KOPT-K1 (cell line): Measurements from ENCODE around the gene NACC2.
A peak's percentile ranks its signal among the peaks of the same experiment; 100 is the strongest.

ENCODE experiments used
- H3K27ac ChIP-seq: fragments of 200-600 bp; sonication (generic); 2 replicates; pipeline ENCODE4 v1.5.1; 2016; ENCODE audit warnings: antibody characterized with exemption, mild to moderate bottlenecking, low read depth, low read length; ENCODE audit not compliant: poor library complexity, severe bottlenecking
- H3K36me3 ChIP-seq: fragments of 200-600 bp; sonication (generic); 2 replicates; pipeline ENCODE4 v1.5.1; 2017; ENCODE audit warnings: antibody characterized with exemption, mild to moderate bottlenecking, low read length, moderate library complexity; ENCODE audit not compliant: insufficient read depth
- H3K9me3 ChIP-seq: fragments of 200-600 bp; sonication (generic); 2 replicates; pipeline ENCODE4 v1.5.1; 2017; ENCODE audit warnings: antibody characterized with exemption, low read length, mild to moderate bottlenecking; ENCODE audit not compliant: insufficient read depth, poor library complexity, severe bottlenecking

Gene NACC2

DNA sequence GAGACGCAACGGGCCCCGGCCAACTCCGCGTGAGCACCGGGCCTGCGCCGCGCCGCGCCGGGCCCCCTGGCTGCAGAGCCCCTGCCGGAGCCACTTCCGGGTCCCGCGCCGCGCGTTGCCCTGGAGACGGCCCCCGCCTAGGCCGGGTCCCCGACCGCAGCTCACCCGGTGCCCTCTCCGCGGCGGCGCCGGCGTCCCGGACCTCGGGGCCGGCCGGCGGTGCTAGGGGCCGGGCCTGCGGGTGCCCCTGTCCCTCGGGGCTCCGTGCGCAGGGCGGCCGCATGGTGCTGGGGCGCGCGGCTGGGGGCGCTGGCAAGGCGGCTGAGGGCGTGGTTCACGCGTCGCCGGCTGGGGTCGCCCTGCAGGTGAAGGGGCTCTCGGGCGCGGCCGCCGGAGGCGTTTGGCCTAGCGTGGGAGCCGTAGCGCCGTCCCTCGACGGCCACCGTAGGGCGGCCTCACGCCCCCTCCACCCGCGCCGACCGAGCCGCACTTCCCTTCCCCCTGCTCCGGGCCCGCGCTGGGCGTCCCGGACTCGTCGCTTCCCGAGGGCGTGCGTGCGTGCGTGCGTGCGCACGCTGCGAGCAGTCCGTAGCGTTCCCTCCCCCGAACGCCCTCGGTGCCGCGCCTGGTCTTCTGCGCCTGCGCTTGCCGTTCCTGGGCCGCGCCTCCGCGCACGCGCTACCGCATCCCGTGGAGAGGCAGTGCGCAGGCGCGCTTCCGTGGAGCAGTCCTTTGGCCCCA lies 23.4 kb upstream of the NACC2 start, which contains the start of gene TMEM250:
Gene TMEM250 (minus strand): TSS at position 556 of the 741 bp plus-strand sequence. CDS start 1,975 bp downstream, outside the sequence.
- Histone ChIP-seq H3K9me3 (no peaks in the 10 kb centered on the region), H3K27ac (peak within 1 kb of the TSS; percentile 87), H3K36me3 (peaks cover 26% of the 10 kb centered on the region; the same call in 1 of the 2 replicates)

GRCh38 chr9:136117916-136118319 lies 22.8 kb upstream of the NACC2 start:
- H3K27ac ChIP-seq: peak overlapping the region; percentile 87
- no peaks in the 10 kb centered on the region for H3K9me3 ChIP-seq
- H3K36me3 ChIP-seq: peaks cover 26% of the 10 kb centered on the region; the same call in 1 of the 2 replicates

DNA sequence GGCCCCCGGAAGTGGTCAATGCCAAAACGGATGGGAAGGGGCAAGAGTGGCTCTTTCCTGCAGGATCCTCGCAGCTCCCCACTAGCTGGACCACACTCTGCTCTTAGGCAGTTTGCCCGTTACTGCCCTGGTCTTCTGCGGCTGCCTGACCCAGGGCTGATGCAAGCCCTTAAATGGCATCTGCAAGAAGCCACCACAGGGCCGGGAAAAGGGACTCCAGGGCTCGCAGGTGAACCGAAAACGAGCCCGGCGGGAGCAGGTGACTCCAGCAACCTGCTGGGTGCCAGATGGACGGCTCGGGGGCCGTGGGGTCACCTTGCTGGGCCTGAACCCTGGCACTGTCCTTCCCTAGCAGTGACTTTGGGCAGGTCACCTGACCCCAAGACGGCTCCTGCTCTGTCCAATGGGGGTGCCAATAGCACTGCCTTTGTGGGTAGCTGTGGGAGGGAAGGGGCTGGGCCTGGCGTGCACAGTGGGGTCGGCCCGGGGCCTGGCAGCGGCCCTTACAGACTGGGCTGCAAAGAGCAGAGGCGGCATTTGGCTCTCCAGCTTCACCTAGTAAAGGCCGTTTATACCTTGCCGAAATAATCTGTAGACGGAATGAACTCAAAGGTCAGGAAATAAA lies 22.3 kb upstream of the NACC2 start:
- Histone ChIP-seq H3K36me3 (peaks cover 26% of the 10 kb centered on the region; the same call in 1 of the 2 replicates), H3K27ac (peak overlapping the region; percentile 87), H3K9me3 (no peaks in the 10 kb centered on the region)

GRCh38 chr9:136116360-136117098 lies 21.4 kb upstream of the NACC2 start:
- H3K27ac ChIP-seq: no peak overlapping the region

GRCh38 chr9:136115641-136116359 lies 20.7 kb upstream of the NACC2 start:
- H3K36me3 ChIP-seq: peaks cover 26% of the 10 kb centered on the region; the same call in 1 of the 2 replicates
- no peak overlapping the region for H3K27ac ChIP-seq
- H3K9me3 ChIP-seq: no peaks in the 10 kb centered on the region

More at GRCh38 chr9:136116360-136117098, 21.4 kb upstream of the NACC2 start:
- no peaks in the 10 kb centered on the region for H3K9me3 ChIP-seq
- H3K36me3 ChIP-seq: peaks cover 26% of the 10 kb centered on the region; the same call in 1 of the 2 replicates

- Histone ChIP-seq H3K27ac (no peak overlapping the region), H3K9me3 (no peaks in the 10 kb centered on the region), H3K36me3 (peaks cover 26% of the 10 kb centered on the region; the same call in 1 of the 2 replicates)
Measured at GRCh38 chr9:136115206-136115605, 20.1 kb upstream of the NACC2 start.

- peaks cover 26% of the 10 kb centered on the region; the same call in 1 of the 2 replicates for H3K36me3 ChIP-seq
- no peak overlapping the region for H3K27ac ChIP-seq
- H3K9me3 ChIP-seq: no peaks in the 10 kb centered on the region
Measured at GRCh38 chr9:136114610-136115009, 19.5 kb upstream of the NACC2 start.

GRCh38 chr9:136112541-136112940 lies 17.5 kb upstream of the NACC2 start:
- Histone ChIP-seq H3K9me3 (no peaks in the 10 kb centered on the region), H3K27ac (no peak overlapping the region), H3K36me3 (peaks cover 26% of the 10 kb centered on the region; the same call in 1 of the 2 replicates)

GRCh38 chr9:136111910-136112309 lies 16.8 kb upstream of the NACC2 start:
- Histone ChIP-seq H3K9me3 (no peaks in the 10 kb centered on the region), H3K36me3 (peaks cover 26% of the 10 kb centered on the region; the same call in 1 of the 2 replicates), H3K27ac (no peak overlapping the region)

GRCh38 chr9:136111190-136111589 lies 16.1 kb upstream of the NACC2 start:
- H3K27ac ChIP-seq: no peak overlapping the region
- no peaks in the 10 kb centered on the region for H3K9me3 ChIP-seq
- H3K36me3 ChIP-seq: peaks cover 20% of the 10 kb centered on the region; the same call in 1 of the 2 replicates

DNA sequence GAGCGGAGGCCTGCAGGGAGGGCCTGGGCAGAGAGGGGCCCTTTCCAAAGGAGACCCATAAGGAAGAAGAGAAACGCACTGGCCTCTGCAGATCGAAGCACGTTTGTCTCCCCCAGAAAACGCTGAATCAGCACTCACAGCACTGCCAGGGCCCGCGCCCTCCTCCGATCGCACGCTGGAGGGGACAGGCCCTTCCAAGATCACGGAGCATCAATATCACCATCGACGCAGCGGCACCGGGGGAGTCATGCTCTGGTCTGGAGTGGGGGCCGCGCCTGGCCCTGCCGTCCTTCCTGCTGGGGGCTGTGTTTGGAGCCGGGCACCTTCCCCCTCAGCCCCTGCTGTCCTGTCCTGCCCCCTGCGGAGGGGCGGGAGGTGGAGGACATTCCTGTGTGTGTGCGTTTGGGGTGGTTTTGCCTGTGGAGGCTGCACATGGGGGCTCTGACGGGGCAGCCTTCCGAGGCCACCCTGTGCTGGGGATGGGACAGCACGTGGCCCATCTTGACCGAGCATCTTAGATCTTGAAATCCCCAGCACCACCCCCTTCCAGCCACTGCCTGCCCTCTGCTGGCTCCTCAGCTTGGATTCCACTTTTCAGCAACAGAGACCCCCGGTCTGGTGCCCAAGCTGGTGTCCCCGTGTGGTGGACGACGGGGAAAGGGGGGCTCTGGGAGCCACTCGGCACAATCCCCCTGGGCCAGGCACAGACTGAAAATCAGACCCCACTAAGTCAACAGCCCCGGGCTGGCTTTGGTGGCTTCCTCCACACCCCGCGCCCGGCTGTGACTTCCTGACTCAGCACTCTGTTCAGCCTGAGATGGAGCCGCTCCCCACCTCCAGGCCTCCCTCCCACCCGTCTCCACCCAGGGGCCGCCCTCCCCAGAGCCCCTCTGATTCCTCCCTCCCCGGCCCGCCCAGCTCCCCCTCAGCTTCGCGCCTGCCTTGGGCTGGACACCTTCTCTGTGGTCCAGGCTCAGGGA lies 15.3 kb upstream of the NACC2 start:
- H3K27ac ChIP-seq: peak overlapping the region; percentile 86
- H3K9me3 ChIP-seq: no peaks in the 10 kb centered on the region
- H3K36me3 ChIP-seq: peaks cover 12% of the 10 kb centered on the region; the same call in 1 of the 2 replicates

DNA sequence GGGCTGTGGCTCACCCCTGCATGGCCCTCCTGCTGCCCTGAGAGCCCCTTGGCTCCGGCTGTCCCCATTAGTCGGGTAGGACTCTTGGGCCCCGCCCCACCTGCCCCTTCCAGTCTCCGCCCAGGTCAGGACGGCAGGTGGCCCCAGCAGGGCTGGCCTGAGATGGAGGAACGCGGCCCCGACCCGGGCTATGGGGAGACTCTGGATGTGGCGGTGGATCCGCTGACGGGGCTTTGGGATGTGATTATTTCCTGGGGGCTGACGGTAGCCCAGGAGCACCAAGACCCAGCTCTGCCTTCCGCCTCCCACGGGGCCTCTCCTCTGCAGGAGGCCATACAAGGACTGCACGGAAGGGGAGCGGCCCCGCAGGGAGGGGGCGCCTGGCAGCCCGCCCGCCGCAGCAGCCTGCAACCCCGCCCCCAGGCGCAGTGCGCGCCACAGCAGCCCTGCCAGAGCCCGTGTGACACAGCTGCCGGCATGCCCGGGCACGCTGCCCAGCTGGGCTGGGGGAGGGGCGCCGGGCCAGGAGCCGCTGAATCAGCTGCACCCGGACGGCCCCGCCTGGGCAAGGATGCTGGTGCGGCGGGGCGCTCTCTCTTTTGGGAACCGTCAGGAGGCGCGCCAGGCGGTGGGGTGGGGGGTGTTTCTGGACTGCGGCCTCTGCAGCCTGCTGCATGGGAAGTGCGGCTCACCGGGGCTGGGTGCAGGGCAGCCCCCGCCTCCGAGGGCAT lies 14.4 kb upstream of the NACC2 start:
- Histone ChIP-seq H3K9me3 (no peaks in the 10 kb centered on the region), H3K27ac (peak overlapping the region; percentile 86), H3K36me3 (peaks cover 3% of the 10 kb centered on the region; the same call in 1 of the 2 replicates)

DNA sequence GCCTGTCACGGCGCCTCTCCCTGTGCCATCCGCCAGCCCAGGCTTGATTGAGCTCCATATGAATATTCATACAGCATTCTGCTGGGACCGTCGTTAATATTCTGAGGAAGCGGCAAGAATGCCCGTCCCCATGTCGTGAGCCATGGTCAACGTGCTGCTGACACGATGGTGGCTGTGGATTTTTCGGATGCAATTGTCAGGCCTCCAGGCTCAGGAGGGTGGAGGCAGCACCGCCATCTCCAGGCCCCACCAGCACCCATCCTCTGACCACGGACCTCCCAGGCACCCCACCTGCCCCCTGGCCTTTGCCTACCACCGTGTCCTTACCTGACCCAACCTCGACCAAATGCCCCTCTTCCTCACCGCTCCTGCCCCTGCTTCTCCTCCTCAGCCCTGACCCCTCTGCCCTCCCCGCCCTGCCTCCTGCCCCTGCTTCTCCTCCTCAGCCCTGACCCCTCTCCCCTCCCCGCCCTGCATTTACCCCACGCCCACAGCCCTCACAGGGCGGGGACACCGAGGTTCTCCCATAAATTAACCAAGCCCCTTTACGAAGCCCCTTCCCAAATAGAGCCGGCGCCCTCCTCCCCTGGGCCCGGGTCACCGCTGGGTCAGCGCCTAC lies 13.7 kb upstream of the NACC2 start:
- Histone ChIP-seq H3K27ac (peak overlapping the region; percentile 86), H3K36me3 (no peaks in the 10 kb centered on the region), H3K9me3 (no peaks in the 10 kb centered on the region)
